ENCODE results near the gene WDR70.

DNA sequence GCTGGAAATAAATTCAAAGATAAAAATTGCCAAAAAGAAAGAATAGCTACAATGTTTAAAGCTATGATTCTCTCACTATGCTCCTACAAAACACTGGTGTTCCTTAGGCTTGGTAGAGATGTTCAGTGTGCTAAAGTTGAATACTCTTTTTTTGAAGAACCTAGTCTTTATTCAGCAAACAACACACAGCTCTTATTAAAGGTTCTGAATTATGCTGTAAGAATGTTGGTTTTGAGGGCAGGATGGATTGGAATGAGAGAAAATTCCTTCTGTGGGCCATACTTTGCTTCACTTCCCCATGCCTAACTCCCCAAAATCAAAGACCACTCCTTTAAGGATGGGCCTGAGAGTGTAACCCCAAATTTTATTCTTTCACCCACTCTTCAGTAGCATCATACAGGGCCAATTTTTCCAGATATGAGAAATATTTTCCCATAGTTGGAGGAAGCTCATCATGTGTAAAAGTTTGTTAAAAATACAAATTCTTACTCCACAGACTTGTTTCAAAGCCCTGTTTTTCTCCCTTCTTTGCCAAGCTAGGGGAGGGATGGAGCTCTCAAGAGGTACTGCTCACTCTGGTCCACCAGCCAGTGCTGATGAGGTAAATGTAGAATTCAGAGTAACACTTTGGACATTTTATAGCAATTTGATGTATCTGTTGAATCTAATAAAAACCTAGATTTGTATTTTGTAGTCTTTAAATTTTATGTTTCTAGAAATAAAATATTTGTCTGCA, 361.4 kb downstream of the WDR70 start:
- TF ChIP-seq BACH2 (CRISPR knock-in tag; IDR thresholded peaks at IDR 0.05; ENCODE audit: borderline replicate concordance) (no peak), RARB (CRISPR knock-in tag; IDR thresholded peaks at IDR 0.05) (no peak), ZNF565 (CRISPR knock-in tag; conservative IDR thresholded peaks at IDR 0.05; ENCODE audit: low read depth) (no peak), ARNTL (CRISPR knock-in tag; IDR thresholded peaks at IDR 0.05; ENCODE audit: borderline replicate concordance, low read depth) (no peak), CSDC2 (CRISPR knock-in tag; IDR thresholded peaks at IDR 0.05) (no peak), OSR1 (CRISPR knock-in tag; IDR thresholded peaks at IDR 0.05) (no peak), GLIS3 (CRISPR knock-in tag; IDR thresholded peaks at IDR 0.05) (no peak), ISL1 (CRISPR knock-in tag; IDR thresholded peaks at IDR 0.05) (no peak), ZNF8 (CRISPR knock-in tag; IDR thresholded peaks at IDR 0.05) (no peak), ZNF70 (CRISPR knock-in tag; IDR thresholded peaks at IDR 0.05) (no peak)
- TF ChIP-seq, protein P1, sequence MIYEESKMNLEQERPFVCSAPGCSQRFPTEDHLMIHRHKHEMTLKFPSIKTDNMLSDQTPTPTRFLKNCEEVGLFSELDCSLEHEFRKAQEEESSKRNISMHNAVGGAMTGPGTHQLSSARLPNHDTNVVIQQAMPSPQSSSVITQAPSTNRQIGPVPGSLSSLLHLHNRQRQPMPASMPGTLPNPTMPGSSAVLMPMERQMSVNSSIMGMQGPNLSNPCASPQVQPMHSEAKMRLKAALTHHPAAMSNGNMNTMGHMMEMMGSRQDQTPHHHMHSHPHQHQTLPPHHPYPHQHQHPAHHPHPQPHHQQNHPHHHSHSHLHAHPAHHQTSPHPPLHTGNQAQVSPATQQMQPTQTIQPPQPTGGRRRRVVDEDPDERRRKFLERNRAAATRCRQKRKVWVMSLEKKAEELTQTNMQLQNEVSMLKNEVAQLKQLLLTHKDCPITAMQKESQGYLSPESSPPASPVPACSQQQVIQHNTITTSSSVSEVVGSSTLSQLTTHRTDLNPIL (CRISPR knock-in tag; IDR thresholded peaks at IDR 0.05; ENCODE audit: low read depth): no peak
- TF ChIP-seq, protein P2, sequence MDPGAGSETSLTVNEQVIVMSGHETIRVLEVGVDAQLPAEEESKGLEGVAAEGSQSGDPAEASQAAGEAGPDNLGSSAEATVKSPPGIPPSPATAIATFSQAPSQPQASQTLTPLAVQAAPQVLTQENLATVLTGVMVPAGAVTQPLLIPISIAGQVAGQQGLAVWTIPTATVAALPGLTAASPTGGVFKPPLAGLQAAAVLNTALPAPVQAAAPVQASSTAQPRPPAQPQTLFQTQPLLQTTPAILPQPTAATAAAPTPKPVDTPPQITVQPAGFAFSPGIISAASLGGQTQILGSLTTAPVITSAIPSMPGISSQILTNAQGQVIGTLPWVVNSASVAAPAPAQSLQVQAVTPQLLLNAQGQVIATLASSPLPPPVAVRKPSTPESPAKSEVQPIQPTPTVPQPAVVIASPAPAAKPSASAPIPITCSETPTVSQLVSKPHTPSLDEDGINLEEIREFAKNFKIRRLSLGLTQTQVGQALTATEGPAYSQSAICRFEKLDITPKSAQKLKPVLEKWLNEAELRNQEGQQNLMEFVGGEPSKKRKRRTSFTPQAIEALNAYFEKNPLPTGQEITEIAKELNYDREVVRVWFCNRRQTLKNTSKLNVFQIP (CRISPR knock-in tag; IDR thresholded peaks at IDR 0.05; ENCODE audit: borderline replicate concordance, low read depth): no peak
- TF ChIP-seq, protein P3, sequence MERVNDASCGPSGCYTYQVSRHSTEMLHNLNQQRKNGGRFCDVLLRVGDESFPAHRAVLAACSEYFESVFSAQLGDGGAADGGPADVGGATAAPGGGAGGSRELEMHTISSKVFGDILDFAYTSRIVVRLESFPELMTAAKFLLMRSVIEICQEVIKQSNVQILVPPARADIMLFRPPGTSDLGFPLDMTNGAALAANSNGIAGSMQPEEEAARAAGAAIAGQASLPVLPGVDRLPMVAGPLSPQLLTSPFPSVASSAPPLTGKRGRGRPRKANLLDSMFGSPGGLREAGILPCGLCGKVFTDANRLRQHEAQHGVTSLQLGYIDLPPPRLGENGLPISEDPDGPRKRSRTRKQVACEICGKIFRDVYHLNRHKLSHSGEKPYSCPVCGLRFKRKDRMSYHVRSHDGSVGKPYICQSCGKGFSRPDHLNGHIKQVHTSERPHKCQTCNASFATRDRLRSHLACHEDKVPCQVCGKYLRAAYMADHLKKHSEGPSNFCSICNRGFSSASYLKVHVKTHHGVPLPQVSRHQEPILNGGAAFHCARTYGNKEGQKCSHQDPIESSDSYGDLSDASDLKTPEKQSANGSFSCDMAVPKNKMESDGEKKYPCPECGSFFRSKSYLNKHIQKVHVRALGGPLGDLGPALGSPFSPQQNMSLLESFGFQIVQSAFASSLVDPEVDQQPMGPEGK (CRISPR knock-in tag; IDR thresholded peaks at IDR 0.05; ENCODE audit: borderline replicate concordance): no peak
